RWPE1 (cell line): ENCODE data around the gene MICAL3.
A peak's percentile ranks its signal among the peaks of the same experiment; 100 is the strongest.
"Not testable (repeated sequence)": the region's sequence is repeated elsewhere in the genome, so short reads cannot be mapped to it uniquely, and the experiment has no call there.

Source experiments
- CTCF ChIA-PET: fragments of 350-600 bp; sonication (Branson Sonifier 250); formaldehyde crosslinking; extraction: SDS; loops from one replicate; lab custom pipeline; 2021; lab: Yijun Ruan, JAX
- POLR2A ChIA-PET: fragments of 400-600 bp; formaldehyde crosslinking; extraction: SDS; loops from one replicate; lab custom pipeline; 2020; ENCODE audit warnings: antibody characterized with exemption; ENCODE audit not compliant: low non-redundant PET; lab: Yijun Ruan, JAX
- DNase-seq: peaks from one replicate; pipeline ENCODE4 v3.0.0; 2012; ENCODE audit warnings: low spot score
- H3K27ac ChIP-seq: fragments of 450-650 bp; 2 replicates; pipeline ENCODE4 v1.5.1; 2017
- CTCF ChIP-seq: fragments of 450-650 bp; conservative IDR thresholded peaks from 2 replicates; pipeline ENCODE4 v1.5.1; 2017; ENCODE audit warnings: low read depth, mild to moderate bottlenecking

The MICAL3 gene

GRCh38 chr22:17881366-17881765 is 143.0 kb downstream of the MICAL3 start:
- ChIA-PET POLR2A (no interaction called here), CTCF (interaction anchor here (0.6 kb wide), 1 partner anchor 40 kb away, joined by 3 read pairs; no protein-coding TSS in a partner anchor)

GRCh38 chr22:17880468-17880867 is 143.9 kb downstream of the MICAL3 start:
- TF ChIP-seq CTCF = no peak
- CTCF ChIA-PET = no interaction called here

More at GRCh38 chr22:17881366-17881765, 143.0 kb downstream of the MICAL3 start:
- DNase-seq = no peak
- TF ChIP-seq CTCF = no peak
- H3K27ac ChIP-seq = peak overlapping the region; percentile 6

GRCh38 chr22:17880020-17880419 is 144.3 kb downstream of the MICAL3 start:
- ChIA-PET CTCF (no interaction called here), POLR2A (no interaction called here)
- TF ChIP-seq CTCF = no peak
- H3K27ac ChIP-seq = no peak overlapping the region
- no peak for DNase-seq

More at GRCh38 chr22:17880468-17880867, 143.9 kb downstream of the MICAL3 start:
- DNase-seq = no peak
- H3K27ac ChIP-seq = no peak overlapping the region
- POLR2A ChIA-PET = no interaction called here

- POLR2A ChIA-PET = no interaction called here
- CTCF ChIA-PET = no interaction called here
Observed at GRCh38 chr22:17878941-17879340, 145.4 kb downstream of the MICAL3 start.

GRCh38 chr22:17878186-17878694 is 146.1 kb downstream of the MICAL3 start:
- no peak for TF ChIP-seq CTCF
- CTCF ChIA-PET = no interaction called here

More at GRCh38 chr22:17878941-17879340, 145.4 kb downstream of the MICAL3 start:
- no peak for DNase-seq
- no peak for TF ChIP-seq CTCF
- no peak overlapping the region for H3K27ac ChIP-seq

GRCh38 chr22:17876878-17877855 is 147.2 kb downstream of the MICAL3 start:
- H3K27ac ChIP-seq, CTCF ChIA-PET, POLR2A ChIA-PET, DNase-seq: not testable (repeated sequence)

More at GRCh38 chr22:17878186-17878694, 146.1 kb downstream of the MICAL3 start:
- POLR2A ChIA-PET = no interaction called here
- no peak overlapping the region for H3K27ac ChIP-seq
- no peak for DNase-seq
